GM21576 (cell line): Measurements from ENCODE around the gene OLIG3.

ENCODE experiments used
- ATAC-seq: cut with Tn5 transposase; IDR thresholded peaks from one replicate; pipeline ENCODE4 v1.9.1; 2021; ENCODE audit warnings: mild to moderate bottlenecking, moderate library complexity; ENCODE audit not compliant: unreplicated experiment

OLIG3 gene

DNA sequence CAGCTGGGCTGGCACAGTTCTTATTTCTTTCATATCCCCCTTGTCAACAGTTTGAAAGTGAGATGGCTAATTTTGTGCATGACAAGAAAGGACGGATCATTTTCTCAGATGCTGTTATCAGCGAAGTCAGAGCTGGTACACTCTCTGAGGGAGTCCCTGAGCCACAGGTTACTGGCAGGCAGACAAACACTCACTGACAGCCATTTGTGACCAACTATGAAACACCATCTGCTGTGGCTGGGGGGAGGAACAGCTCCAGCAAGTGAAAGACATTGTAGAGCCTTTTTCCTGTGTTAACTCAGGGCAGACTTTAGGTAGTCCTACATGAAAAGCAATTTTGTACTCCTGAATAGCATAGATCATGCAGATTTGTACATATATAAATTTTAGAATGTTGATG is 22.2 kb downstream of the OLIG3 start:
- no peak for ATAC-seq

DNA sequence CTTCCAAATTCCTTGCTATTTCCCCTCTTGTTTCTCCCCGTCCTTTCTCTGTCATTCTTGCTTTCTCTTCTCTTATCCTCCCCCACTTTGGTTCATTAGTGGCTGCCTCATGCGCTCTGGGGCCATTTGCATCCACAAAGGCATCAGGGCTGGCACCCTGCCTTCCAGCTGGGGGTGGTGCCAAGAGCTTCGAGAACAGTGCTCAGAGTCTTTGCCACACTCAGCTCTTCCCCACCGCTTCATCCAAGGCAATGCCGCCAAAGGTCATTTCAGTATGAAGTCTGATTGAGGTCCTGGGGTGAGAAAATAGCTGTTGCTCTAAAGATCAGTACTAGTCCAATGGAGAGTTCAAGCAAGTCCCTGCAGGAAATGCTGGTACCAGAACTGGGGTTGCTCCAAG is 22.7 kb downstream of the OLIG3 start:
- no peak for ATAC-seq

DNA sequence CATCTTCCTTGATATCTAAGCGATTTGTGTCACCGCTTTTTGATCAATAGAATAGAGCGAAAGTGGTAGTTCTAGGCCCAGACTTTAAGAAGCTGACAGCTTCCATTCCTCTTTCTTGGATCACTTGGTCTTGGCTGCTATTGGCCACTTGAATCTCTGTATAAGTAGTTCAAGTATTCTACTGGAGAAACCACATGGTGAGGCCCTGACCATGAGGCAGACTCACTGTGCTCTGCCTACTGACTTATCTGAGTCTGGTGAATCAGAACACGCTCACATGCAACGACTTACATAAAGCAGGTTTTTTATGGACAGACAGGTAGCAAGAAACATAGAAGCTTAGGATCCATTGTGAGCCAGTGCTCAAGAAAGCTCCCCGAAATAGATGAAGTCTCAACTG is 27.0 kb downstream of the OLIG3 start:
- no peak for ATAC-seq

DNA sequence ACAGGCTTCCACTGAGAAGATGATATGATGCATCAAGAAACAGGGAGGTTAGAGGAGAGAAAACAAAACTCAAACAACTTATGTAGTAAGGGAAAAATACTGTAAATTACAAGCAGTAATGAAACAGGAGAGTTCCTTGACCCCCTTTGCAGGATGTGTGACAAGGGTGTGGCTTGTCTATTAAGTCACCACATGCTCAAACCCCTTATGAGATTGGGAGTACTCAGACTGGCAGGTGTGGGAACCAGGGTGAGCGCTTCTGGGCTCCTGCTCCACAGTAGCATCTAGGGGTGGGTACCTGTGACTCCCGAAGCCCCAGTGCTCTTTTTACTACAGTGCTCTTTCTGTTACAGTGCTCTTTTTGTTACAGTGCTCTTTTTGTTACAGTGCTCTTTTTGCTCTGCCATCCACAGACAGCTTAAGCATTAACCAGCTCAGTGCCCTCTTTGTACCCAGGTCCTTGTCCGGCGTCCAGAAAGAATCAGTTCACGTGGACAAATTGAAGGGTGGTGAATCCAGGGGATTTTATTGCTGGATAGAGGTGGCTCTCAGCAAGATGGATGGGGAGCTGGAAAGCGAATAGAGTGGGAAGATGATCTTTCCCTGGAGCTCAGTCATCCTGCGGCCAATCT is 28.7 kb downstream of the OLIG3 start:
- ATAC-seq: no peak

DNA sequence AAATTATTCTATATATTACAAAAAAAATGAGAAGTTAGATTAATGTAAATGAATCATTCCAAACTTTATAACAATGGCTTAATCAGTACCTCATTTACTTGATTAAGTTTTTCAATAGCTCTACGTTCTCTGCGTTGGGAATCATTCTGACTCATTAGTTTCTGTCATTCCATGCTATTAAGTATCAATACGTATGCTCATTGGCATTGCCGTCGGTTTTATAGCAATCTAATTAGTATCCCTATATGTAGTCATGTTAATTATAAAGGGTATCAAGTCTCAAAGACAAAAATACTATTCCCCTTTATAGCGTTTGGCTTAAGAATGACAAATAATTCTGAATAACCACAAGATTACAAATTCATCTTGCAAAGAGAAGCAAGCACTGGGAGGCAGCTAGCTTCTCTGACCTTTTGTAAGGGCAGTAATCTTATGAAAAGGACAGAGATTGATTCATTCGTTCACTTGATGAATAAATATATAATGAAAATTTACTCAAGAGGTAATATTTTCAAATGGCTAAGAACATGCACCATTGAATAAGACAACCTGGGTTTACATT is 41.8 kb downstream of the OLIG3 start:
- ATAC-seq: no peak

DNA sequence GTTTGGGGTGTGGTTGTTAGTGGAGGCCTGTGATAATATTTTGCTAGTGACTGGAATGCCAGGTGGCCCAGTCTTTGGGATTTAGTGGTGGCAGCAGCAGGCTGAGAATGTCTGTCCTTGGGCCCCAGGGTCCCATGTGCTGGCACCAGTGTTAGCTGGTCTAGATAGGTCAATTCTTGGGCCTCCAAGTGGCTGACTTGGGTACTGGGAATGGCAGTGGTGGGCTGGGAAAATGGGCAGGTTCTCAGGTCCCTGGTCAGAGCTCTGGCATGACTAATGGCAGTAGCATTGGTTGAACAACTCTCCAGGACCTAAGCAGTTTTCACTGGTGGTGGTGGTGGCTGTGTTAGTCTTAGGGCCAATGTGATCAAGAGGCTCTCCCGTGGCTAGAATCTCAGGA is 50.3 kb downstream of the OLIG3 start:
- ATAC-seq: no peak
